Measurements from ENCODE around the gene NPTX2.

- no peak for TF ChIP-seq CTCF (IDR thresholded peaks at IDR 0.05)
- TF ChIP-seq EZH2 (IDR thresholded peaks at IDR 0.05), result no peak
Observed at GRCh38 chr7:98671733-98672331, 54.7 kb downstream of the NPTX2 start.

Data from neural progenitor cell (in vitro differentiated cells).